ENCODE data around the gene DHRS12. TPM values are rescaled to one million over a fixed set of nuclear protein-coding genes. Genes with fewer than 3 reads are reported as not detected.

Gene DHRS12
- total RNA-seq, 1 donor from 2014 or later = 2.4 TPM

GRCh38 chr13:51765142-51765515 lies 38.8 kb downstream of the DHRS12 start:
- TF ChIP-seq CTCF (conservative IDR thresholded peaks at IDR 0.05; ENCODE audit: low read depth, low read length) = no peak
- no peak for DNase-seq (ENCODE audit: low read depth)
- peak overlapping the region; percentile 24 for H3K4me3 ChIP-seq (ENCODE audit: low read depth, low read length)

GRCh38 chr13:51764184-51765141 lies 39.5 kb downstream of the DHRS12 start:
- TF ChIP-seq CTCF (conservative IDR thresholded peaks at IDR 0.05; ENCODE audit: low read depth, low read length) = peak; percentile 10
- peak; percentile 87 for DNase-seq (ENCODE audit: low read depth)
- peak overlapping the region; percentile 24 for H3K4me3 ChIP-seq (ENCODE audit: low read depth, low read length)

GRCh38 chr13:51763486-51763885 lies 40.5 kb downstream of the DHRS12 start:
- DNase-seq (ENCODE audit: low read depth) = no peak
- TF ChIP-seq CTCF (conservative IDR thresholded peaks at IDR 0.05; ENCODE audit: low read depth, low read length) = no peak
- H3K4me3 ChIP-seq (ENCODE audit: low read depth, low read length) = no peak overlapping the region

- DNase-seq (ENCODE audit: low read depth) = no peak
- peak; percentile 4 for TF ChIP-seq CTCF (conservative IDR thresholded peaks at IDR 0.05; ENCODE audit: low read depth, low read length)
- H3K4me3 ChIP-seq (ENCODE audit: low read depth, low read length) = no peak overlapping the region
Measured at GRCh38 chr13:51761643-51762350, 42.2 kb downstream of the DHRS12 start.

GRCh38 chr13:51760592-51760991 lies 43.4 kb downstream of the DHRS12 start:
- H3K4me3 ChIP-seq (ENCODE audit: low read depth, low read length) = no peak overlapping the region
- no peak for DNase-seq (ENCODE audit: low read depth)
- TF ChIP-seq CTCF (conservative IDR thresholded peaks at IDR 0.05; ENCODE audit: low read depth, low read length) = no peak

- no peak for DNase-seq (ENCODE audit: low read depth)
- H3K4me3 ChIP-seq (ENCODE audit: low read depth, low read length) = no peak overlapping the region
- no peak for TF ChIP-seq CTCF (conservative IDR thresholded peaks at IDR 0.05; ENCODE audit: low read depth, low read length)
Measured at GRCh38 chr13:51759240-51759639, 44.7 kb downstream of the DHRS12 start.
